ENCODE data around the gene ARRB2.

Gene ARRB2

DNA sequence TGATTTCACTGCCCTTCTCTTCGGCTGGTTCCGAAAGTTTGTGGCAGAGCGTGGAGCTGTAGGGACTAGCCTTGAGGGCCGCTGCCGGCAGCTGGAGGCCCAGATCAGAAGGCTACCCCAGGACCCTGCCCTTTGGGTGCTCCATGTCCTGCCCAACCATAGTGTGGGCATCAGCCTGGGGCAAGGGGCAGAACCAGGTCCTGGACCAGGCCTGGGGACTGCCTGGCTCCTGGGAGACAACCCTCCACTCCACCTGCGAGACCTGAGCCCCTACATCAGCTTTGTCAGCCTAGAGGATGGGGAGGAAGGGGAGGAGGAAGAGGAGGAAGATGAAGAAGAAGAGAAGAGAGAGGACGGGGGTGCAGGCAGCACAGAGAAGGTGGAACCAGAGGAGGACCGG, 30.2 kb downstream of the ARRB2 start:
- TF ChIP-seq L3MBTL2 (conservative IDR thresholded peaks at IDR 0.05) (no peak), SUZ12 (IDR thresholded peaks at IDR 0.05) (no peak), FOXK2 (IDR thresholded peaks at IDR 0.05) (no peak)
- no peak for DNase-seq (ENCODE audit: extremely low spot score)
- POLR2A ChIA-PET = no interaction called here
- CTCF ChIA-PET = no interaction called here

DNA sequence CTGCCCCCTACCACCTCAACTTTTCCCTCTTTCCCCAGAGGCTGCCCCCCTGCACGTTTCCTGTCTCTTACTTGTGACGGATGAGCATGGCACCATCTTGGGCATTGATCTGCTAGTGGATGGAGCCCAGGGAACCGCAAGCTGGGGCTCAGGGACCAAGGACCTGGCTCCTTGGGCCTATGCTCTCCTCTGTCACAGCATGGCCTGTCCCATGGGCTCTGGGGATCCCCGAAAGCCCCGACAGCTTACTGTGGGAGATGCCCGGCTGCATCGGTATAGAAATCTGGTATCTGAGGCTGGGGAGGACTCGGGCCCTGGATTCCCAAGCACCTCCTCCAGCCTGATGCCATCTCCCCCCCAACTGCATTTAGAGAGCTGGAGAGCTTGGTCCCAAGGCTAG, 31.1 kb downstream of the ARRB2 start:
- ChIA-PET POLR2A (interaction anchor here (2.9 kb wide), 1 partner anchor 11 kb away, joined by 10 read pairs; the partner anchor contains the start of gene MED11), CTCF (interaction anchor here (0.7 kb wide), 1 partner anchor 21 kb away, joined by 3 read pairs; no protein-coding TSS in a partner anchor)
- no peak for DNase-seq (ENCODE audit: extremely low spot score)
- no peak for TF ChIP-seq SUZ12 (IDR thresholded peaks at IDR 0.05)
- no peak for TF ChIP-seq FOXM1 (IDR thresholded peaks at IDR 0.05; ENCODE audit: borderline replicate concordance)
- TF ChIP-seq CTBP1 (IDR thresholded peaks at IDR 0.05; ENCODE audit: borderline replicate concordance) = no peak
- TF ChIP-seq ARNT (IDR thresholded peaks at IDR 0.05) = no peak
- TF ChIP-seq ELF4 (IDR thresholded peaks at IDR 0.05) = no peak
- TF ChIP-seq LEF1 (IDR thresholded peaks at IDR 0.05; ENCODE audit: borderline replicate concordance) = no peak
- no peak for TF ChIP-seq BHLHE40 (IDR thresholded peaks at IDR 0.05; ENCODE audit: borderline replicate concordance)
- no peak for TF ChIP-seq SP1 (IDR thresholded peaks at IDR 0.05)
- no peak for TF ChIP-seq NFRKB (IDR thresholded peaks at IDR 0.05)
- no peak for TF ChIP-seq HDGF (IDR thresholded peaks at IDR 0.05; ENCODE audit: borderline replicate concordance)
- no peak for TF ChIP-seq PKNOX1 (IDR thresholded peaks at IDR 0.05)
- TF ChIP-seq FOXA1 (IDR thresholded peaks at IDR 0.05) = no peak
- TF ChIP-seq L3MBTL2 (conservative IDR thresholded peaks at IDR 0.05) = no peak

GRCh38 chr17:4742133-4742532, 31.7 kb downstream of the ARRB2 start:
- CTCF ChIA-PET = no interaction called here
- POLR2A ChIA-PET = interaction anchor here (2.7 to 2.9 kb wide), 2 partner anchors 11 to 48 kb away, joined by 10 read pairs; partner anchors contain the start of gene MED11
- no peak for TF ChIP-seq SUZ12 (IDR thresholded peaks at IDR 0.05)
- no peak for TF ChIP-seq HDGF (IDR thresholded peaks at IDR 0.05; ENCODE audit: borderline replicate concordance)
- TF ChIP-seq ARNT (IDR thresholded peaks at IDR 0.05) = no peak
- TF ChIP-seq BHLHE40 (IDR thresholded peaks at IDR 0.05; ENCODE audit: borderline replicate concordance) = no peak
- no peak for TF ChIP-seq LEF1 (IDR thresholded peaks at IDR 0.05; ENCODE audit: borderline replicate concordance)
- TF ChIP-seq ZNF384 (IDR thresholded peaks at IDR 0.05) = no peak
- no peak for TF ChIP-seq TARDBP (IDR thresholded peaks at IDR 0.05)
- no peak for TF ChIP-seq FOXM1 (IDR thresholded peaks at IDR 0.05; ENCODE audit: borderline replicate concordance)
- no peak for TF ChIP-seq NFRKB (IDR thresholded peaks at IDR 0.05)
- TF ChIP-seq SP1 (IDR thresholded peaks at IDR 0.05) = no peak
- no peak for TF ChIP-seq PKNOX1 (IDR thresholded peaks at IDR 0.05)
- no peak for DNase-seq (ENCODE audit: extremely low spot score)

GRCh38 chr17:4742629-4743028, 32.2 kb downstream of the ARRB2 start:
- CTCF ChIA-PET = no interaction called here
- POLR2A ChIA-PET = interaction anchor here (2.7 to 2.9 kb wide), 2 partner anchors 12 to 47 kb away, joined by 10 read pairs; partner anchors contain the start of gene MED11
- TF ChIP-seq FOXM1 (IDR thresholded peaks at IDR 0.05; ENCODE audit: borderline replicate concordance) (no peak), SUZ12 (IDR thresholded peaks at IDR 0.05) (no peak), ZNF384 (IDR thresholded peaks at IDR 0.05) (no peak), BHLHE40 (IDR thresholded peaks at IDR 0.05; ENCODE audit: borderline replicate concordance) (no peak), TARDBP (IDR thresholded peaks at IDR 0.05) (no peak), NFRKB (IDR thresholded peaks at IDR 0.05) (no peak), SP1 (IDR thresholded peaks at IDR 0.05) (no peak), L3MBTL2 (conservative IDR thresholded peaks at IDR 0.05) (no peak), LEF1 (IDR thresholded peaks at IDR 0.05; ENCODE audit: borderline replicate concordance) (no peak), FOXA1 (IDR thresholded peaks at IDR 0.05) (no peak), FOXK2 (IDR thresholded peaks at IDR 0.05) (no peak), ELF4 (IDR thresholded peaks at IDR 0.05) (no peak), HDGF (IDR thresholded peaks at IDR 0.05; ENCODE audit: borderline replicate concordance) (no peak), ARNT (IDR thresholded peaks at IDR 0.05) (no peak)
- DNase-seq (ENCODE audit: extremely low spot score) = no peak

DNA sequence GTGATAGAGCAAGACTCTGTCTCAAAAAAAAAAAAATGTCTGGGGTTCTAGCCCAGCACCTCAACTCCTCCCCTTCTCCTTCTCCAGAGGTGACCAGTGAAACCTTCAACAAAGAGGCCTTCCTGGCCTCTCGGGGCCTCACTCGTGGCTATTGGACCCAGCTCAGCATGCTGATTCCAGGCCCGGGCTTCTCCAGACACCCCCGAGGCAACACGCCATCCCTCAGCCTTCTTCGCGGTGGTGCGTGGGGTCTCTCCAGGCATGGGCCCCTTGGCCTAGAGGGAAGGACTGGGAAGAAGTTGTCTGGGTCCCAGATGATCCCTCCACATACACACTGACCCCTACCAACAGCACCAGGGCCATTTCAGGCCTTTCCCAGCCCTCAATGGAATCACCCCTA, 32.8 kb downstream of the ARRB2 start:
- ChIA-PET CTCF (no interaction called here), POLR2A (interaction anchor here (2.7 to 2.9 kb wide), 2 partner anchors 12 to 47 kb away, joined by 10 read pairs; partner anchors contain the start of gene MED11)
- no peak for DNase-seq (ENCODE audit: extremely low spot score)
- TF ChIP-seq FOXK2 (IDR thresholded peaks at IDR 0.05) (no peak), FOXM1 (IDR thresholded peaks at IDR 0.05; ENCODE audit: borderline replicate concordance) (no peak), L3MBTL2 (conservative IDR thresholded peaks at IDR 0.05) (no peak), PKNOX1 (IDR thresholded peaks at IDR 0.05) (no peak), ARNT (IDR thresholded peaks at IDR 0.05) (no peak), HDGF (IDR thresholded peaks at IDR 0.05; ENCODE audit: borderline replicate concordance) (no peak), ELF4 (IDR thresholded peaks at IDR 0.05) (no peak), SUZ12 (IDR thresholded peaks at IDR 0.05) (no peak), CTBP1 (IDR thresholded peaks at IDR 0.05; ENCODE audit: borderline replicate concordance) (no peak), LEF1 (IDR thresholded peaks at IDR 0.05; ENCODE audit: borderline replicate concordance) (no peak), BHLHE40 (IDR thresholded peaks at IDR 0.05; ENCODE audit: borderline replicate concordance) (no peak), SP1 (IDR thresholded peaks at IDR 0.05) (no peak), FOXA1 (IDR thresholded peaks at IDR 0.05) (no peak), ZNF384 (IDR thresholded peaks at IDR 0.05) (no peak), TARDBP (IDR thresholded peaks at IDR 0.05) (no peak)

GRCh38 chr17:4743898-4744297, 33.5 kb downstream of the ARRB2 start:
- TF ChIP-seq FOXA1 (IDR thresholded peaks at IDR 0.05) (no peak), ARNT (IDR thresholded peaks at IDR 0.05) (no peak), L3MBTL2 (conservative IDR thresholded peaks at IDR 0.05) (no peak), SUZ12 (IDR thresholded peaks at IDR 0.05) (no peak), FOXM1 (IDR thresholded peaks at IDR 0.05; ENCODE audit: borderline replicate concordance) (no peak), ZNF384 (IDR thresholded peaks at IDR 0.05) (no peak), TARDBP (IDR thresholded peaks at IDR 0.05) (no peak), PKNOX1 (IDR thresholded peaks at IDR 0.05) (no peak), HDGF (IDR thresholded peaks at IDR 0.05; ENCODE audit: borderline replicate concordance) (no peak), ELF4 (IDR thresholded peaks at IDR 0.05) (no peak), CTBP1 (IDR thresholded peaks at IDR 0.05; ENCODE audit: borderline replicate concordance) (no peak), FOXK2 (IDR thresholded peaks at IDR 0.05) (no peak), BHLHE40 (IDR thresholded peaks at IDR 0.05; ENCODE audit: borderline replicate concordance) (no peak), NFRKB (IDR thresholded peaks at IDR 0.05) (no peak), SP1 (IDR thresholded peaks at IDR 0.05) (no peak), LEF1 (IDR thresholded peaks at IDR 0.05; ENCODE audit: borderline replicate concordance) (no peak)
- no peak for DNase-seq (ENCODE audit: extremely low spot score)
- CTCF ChIA-PET = no interaction called here
- POLR2A ChIA-PET = interaction anchor here (2.7 to 2.9 kb wide), 2 partner anchors 13 to 46 kb away, joined by 10 read pairs; partner anchors contain the start of gene MED11

All from HEK293T (cell line).